ENCODE data around the gene ST3GAL3. TPM values are rescaled to one million over a fixed set of nuclear protein-coding genes. Genes with fewer than 3 reads are reported as not detected.

The ST3GAL3 gene
- total RNA-seq, 1 experiment from 2014 or later, result 26.0 TPM

DNA sequence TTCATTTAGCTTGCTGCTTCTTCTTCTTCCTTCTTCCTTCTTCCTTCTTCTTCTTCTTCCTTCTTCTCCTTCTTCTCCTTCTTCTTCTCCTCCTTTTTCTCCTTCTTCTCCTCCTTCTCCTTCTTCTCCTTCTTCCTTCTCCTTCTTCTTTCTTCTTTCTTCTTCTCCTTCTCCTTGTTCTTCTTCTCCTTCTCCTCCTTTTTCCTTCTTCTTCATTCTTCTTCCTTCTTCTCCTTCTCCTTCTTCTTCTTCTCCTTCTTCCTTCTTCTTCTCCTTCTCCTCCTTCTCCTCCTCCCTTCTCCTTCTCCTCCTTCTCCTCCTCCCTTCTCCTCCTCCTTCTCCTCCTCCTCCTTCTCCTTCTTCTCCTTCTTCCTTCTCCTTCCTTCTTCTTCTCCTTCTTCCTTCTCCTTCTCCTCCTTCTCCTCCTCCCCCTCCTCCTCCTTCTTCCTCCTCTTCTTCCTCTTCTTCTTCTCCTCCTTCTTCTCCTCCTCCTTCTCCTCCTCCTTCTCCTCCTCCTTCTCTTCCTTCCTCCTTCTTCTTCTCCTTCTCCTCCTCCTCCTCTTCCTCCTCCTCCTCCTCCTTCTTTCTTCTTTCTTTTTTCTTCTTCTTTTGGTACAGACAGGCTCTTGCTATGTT lies 110.1 kb downstream of the ST3GAL3 start:
- Histone ChIP-seq H3K9me3 (ENCODE audit: control insufficient read depth, insufficient read depth, low read depth, low read length) (peaks cover 16% of the 10 kb centered on the region), H3K27me3 (ENCODE audit: control insufficient read depth, insufficient read depth, low read length) (no peaks in the 10 kb centered on the region), H3K4me3 (ENCODE audit: low read depth in 2 of 2, low read length in 2 of 2) (no peak overlapping the region), H3K27ac (ENCODE audit: low read length) (no peak overlapping the region), H3K36me3 (ENCODE audit: control insufficient read depth, insufficient read depth, low read length) (no peaks in the 10 kb centered on the region), H3K4me1 (ENCODE audit: control insufficient read depth, insufficient read depth, low read length) (peaks cover 10% of the 10 kb centered on the region)
- no TSS peak for BruUV-seq (replicated peaks)
- CTCF ChIA-PET, result no interaction called here
- ATAC-seq (no peak), DNase-seq (ENCODE audit: low read depth, low spot score) (no peak)
- intact Hi-C loops (cut with micrococcal nuclease; ENCODE audit: unreplicated experiment) (no loop called here), in situ Hi-C loops (cut with HindIII; ENCODE audit: low pct_unique_long_range_greater_than_20kb, low sequenced_read_pairs) (no loop called here)
- POLR2A ChIA-PET, result no interaction called here
- TF ChIP-seq POLR2AphosphoS5 (IDR thresholded peaks at IDR 0.05; ENCODE audit: low read depth, low read length), result no peak
- no peak for TF ChIP-seq SIN3A (IDR thresholded peaks at IDR 0.05; ENCODE audit: borderline replicate concordance, insufficient read depth, low read depth, low read length)
- TF ChIP-seq TCF7L2 (IDR thresholded peaks at IDR 0.05; ENCODE audit: low read depth, low read length), result no peak
- TF ChIP-seq, protein P1, sequence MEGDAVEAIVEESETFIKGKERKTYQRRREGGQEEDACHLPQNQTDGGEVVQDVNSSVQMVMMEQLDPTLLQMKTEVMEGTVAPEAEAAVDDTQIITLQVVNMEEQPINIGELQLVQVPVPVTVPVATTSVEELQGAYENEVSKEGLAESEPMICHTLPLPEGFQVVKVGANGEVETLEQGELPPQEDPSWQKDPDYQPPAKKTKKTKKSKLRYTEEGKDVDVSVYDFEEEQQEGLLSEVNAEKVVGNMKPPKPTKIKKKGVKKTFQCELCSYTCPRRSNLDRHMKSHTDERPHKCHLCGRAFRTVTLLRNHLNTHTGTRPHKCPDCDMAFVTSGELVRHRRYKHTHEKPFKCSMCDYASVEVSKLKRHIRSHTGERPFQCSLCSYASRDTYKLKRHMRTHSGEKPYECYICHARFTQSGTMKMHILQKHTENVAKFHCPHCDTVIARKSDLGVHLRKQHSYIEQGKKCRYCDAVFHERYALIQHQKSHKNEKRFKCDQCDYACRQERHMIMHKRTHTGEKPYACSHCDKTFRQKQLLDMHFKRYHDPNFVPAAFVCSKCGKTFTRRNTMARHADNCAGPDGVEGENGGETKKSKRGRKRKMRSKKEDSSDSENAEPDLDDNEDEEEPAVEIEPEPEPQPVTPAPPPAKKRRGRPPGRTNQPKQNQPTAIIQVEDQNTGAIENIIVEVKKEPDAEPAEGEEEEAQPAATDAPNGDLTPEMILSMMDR (IDR thresholded peaks at IDR 0.05), result no peak
- TF ChIP-seq, protein P2, sequence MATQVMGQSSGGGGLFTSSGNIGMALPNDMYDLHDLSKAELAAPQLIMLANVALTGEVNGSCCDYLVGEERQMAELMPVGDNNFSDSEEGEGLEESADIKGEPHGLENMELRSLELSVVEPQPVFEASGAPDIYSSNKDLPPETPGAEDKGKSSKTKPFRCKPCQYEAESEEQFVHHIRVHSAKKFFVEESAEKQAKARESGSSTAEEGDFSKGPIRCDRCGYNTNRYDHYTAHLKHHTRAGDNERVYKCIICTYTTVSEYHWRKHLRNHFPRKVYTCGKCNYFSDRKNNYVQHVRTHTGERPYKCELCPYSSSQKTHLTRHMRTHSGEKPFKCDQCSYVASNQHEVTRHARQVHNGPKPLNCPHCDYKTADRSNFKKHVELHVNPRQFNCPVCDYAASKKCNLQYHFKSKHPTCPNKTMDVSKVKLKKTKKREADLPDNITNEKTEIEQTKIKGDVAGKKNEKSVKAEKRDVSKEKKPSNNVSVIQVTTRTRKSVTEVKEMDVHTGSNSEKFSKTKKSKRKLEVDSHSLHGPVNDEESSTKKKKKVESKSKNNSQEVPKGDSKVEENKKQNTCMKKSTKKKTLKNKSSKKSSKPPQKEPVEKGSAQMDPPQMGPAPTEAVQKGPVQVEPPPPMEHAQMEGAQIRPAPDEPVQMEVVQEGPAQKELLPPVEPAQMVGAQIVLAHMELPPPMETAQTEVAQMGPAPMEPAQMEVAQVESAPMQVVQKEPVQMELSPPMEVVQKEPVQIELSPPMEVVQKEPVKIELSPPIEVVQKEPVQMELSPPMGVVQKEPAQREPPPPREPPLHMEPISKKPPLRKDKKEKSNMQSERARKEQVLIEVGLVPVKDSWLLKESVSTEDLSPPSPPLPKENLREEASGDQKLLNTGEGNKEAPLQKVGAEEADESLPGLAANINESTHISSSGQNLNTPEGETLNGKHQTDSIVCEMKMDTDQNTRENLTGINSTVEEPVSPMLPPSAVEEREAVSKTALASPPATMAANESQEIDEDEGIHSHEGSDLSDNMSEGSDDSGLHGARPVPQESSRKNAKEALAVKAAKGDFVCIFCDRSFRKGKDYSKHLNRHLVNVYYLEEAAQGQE (IDR thresholded peaks at IDR 0.05; ENCODE audit: insufficient read depth in 1 of 2, low read depth in 2 of 2, low read length in 1 of 2), result no peak

DNA sequence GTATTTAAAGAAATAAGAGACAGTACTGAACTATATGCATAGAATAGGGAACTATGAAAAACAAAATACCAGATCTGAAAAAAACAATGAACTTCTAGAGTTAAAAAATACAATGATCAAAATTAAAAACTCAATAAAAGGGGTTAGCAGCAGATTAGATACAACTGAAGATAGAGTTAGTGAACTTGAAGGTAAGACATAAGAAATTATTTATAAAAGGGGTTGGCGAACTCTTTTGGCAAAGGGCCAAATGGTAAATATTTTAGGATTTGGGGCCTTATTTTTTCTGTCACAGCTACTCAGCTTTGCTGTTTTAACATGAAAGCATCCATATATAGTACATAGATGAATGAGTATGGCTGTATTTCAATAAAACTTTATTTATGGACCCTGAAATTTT lies 111.4 kb downstream of the ST3GAL3 start:
- ChIA-PET POLR2A (no interaction called here), CTCF (no interaction called here)
- Histone ChIP-seq H3K4me3 (ENCODE audit: low read depth in 2 of 2, low read length in 2 of 2) (no peak overlapping the region), H3K4me1 (ENCODE audit: control insufficient read depth, insufficient read depth, low read length) (peaks cover 10% of the 10 kb centered on the region), H3K27ac (ENCODE audit: low read length) (no peak overlapping the region), H3K27me3 (ENCODE audit: control insufficient read depth, insufficient read depth, low read length) (no peaks in the 10 kb centered on the region), H3K36me3 (ENCODE audit: control insufficient read depth, insufficient read depth, low read length) (no peaks in the 10 kb centered on the region), H3K9me3 (ENCODE audit: control insufficient read depth, insufficient read depth, low read depth, low read length) (peaks cover 16% of the 10 kb centered on the region)
- BruUV-seq (replicated peaks), result no TSS peak
- ATAC-seq (no peak), DNase-seq (ENCODE audit: low read depth, low spot score) (no peak)
- TF ChIP-seq POLR2AphosphoS5 (IDR thresholded peaks at IDR 0.05; ENCODE audit: low read depth, low read length) (no peak), SIN3A (IDR thresholded peaks at IDR 0.05; ENCODE audit: borderline replicate concordance, insufficient read depth, low read depth, low read length) (no peak), TCF7L2 (IDR thresholded peaks at IDR 0.05; ENCODE audit: low read depth, low read length) (no peak)
- TF ChIP-seq, protein P2 (IDR thresholded peaks at IDR 0.05; ENCODE audit: insufficient read depth in 1 of 2, low read depth in 2 of 2, low read length in 1 of 2), result no peak
- TF ChIP-seq, protein P1 (IDR thresholded peaks at IDR 0.05), result no peak
- in situ Hi-C loops (cut with HindIII; ENCODE audit: low pct_unique_long_range_greater_than_20kb, low sequenced_read_pairs) (no loop called here), intact Hi-C loops (cut with micrococcal nuclease; ENCODE audit: unreplicated experiment) (no loop called here)
